Measurements from ENCODE around the gene CIB4.
A peak's percentile ranks its signal among the peaks of the same experiment; 100 is the strongest.

CIB4 gene

DNA sequence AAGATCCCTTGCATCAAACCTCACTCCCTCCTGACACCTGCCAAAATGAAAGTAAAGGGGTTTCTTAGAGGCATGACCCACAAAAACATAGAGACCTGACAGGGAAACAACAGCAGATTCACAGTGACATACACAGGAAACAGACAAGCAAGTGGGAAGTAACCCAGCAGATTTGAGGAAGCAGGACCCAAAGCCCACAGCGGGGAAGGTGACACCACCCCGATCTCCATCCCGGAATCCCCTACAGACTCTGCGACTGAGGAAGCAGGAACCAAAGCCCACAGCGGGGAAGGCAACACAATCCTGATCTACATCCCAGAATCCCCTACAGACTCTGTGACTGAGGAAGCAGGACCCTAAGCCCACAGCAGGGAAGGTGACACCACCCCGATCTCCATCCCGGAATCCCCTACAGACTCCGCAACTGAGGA is 21.6 kb downstream of the CIB4 start:
- no peak for DNase-seq

DNA sequence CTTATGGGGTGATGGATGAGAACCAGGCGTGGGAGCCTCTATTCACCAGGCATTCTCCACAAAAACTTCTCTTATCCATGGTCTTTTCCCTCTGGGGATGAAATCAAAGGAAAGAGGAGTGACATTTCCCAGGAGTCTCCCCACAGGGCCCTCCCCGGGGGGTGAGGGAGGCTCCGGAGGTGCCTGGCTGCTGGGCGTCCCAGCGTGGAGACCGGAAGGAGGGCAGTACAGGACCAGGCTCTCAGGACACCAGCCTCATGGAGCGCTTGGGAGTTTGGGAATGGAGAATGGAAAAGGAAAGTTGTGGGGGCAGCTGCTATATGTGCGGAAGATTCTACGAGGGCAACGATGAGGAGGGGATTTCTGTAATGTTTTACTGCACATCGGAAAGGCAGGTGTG is 22.1 kb downstream of the CIB4 start:
- no peak for DNase-seq

DNA sequence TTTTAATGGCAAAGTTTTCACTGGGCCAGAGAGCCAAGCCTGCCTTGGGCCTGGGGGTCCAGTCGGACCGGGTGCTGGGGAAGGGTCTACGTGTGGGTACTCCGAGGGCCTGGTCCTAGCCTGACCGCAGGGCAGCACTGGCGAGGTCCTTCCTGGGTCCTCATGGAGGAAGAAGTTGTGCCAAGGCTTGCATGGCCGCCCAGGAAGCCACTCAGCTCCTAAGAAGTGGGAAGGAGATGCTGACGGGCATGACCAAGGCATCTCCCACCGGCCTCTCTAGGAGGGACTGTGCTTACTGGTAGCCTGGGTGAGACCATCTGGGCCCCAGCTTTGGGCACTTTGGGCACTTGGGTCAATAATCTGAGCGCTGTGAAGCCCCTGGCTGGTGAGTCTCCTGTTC is 22.6 kb downstream of the CIB4 start:
- no peak for DNase-seq

DNA sequence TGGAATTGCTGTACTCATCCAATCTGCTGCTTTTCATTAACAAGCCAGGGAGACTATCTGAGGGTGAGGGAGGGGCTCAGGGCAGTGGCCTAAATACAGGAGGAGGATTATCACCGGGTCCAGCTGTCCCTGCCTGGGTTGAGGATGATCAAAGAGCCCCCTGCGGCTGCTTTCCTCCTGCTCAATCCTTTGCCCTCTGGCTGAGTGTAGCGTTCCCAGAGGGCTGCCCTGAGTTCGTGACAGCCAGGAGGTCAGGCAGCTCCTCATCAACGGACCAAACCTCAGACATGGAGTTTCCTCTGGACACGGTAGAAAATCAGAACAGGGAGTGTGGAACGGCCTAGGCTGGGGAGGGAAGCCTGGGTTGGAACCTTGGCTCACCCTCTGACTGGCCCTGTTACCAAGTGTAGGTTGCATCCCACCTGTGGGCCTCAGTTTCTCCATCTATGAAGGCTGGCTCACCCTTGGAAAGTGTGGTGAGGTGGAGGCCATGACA is 23.5 kb downstream of the CIB4 start:
- no peak for DNase-seq

DNA sequence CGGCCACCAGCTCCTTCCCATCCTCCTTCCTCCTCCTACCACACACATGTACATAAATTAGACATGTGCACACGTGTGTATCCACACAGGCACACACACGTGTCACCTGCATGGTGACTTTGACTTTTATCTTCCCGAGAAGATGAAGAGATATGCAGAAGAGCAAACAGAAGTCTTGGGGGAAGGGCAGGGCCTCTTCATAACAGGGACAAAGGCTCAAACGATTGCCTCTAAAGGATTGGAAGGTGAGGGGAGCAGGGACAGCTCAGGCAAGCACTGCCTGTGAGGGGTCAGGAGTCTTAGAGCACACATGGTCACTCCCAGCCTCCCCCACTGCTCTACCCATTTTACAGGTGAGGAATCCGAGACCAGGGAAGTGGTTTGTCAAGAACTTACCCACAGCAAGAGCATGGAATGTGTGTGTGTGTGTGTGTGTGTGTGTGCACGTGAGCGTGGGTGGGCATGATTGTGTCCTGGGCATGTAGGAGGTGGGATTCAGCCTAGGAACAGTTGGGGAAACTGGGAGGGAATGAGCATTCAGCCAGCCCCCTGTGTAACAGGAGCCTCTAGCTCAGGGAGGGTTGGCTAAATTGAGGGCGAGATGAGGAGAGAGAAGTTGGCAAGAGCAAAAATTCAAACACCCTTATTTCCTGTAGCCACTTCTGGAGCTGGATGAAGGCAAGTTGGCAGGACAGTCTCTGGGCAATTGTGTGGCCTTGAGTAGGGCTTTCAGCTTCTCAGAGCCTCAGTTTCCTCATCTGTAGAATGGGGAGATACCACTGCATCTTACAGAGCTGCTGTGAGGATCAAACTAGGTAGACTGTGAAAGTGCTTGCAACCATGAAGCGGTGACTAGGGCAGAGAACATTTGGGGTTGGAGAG is 24.2 kb downstream of the CIB4 start:
- DNase-seq, result no peak

DNA sequence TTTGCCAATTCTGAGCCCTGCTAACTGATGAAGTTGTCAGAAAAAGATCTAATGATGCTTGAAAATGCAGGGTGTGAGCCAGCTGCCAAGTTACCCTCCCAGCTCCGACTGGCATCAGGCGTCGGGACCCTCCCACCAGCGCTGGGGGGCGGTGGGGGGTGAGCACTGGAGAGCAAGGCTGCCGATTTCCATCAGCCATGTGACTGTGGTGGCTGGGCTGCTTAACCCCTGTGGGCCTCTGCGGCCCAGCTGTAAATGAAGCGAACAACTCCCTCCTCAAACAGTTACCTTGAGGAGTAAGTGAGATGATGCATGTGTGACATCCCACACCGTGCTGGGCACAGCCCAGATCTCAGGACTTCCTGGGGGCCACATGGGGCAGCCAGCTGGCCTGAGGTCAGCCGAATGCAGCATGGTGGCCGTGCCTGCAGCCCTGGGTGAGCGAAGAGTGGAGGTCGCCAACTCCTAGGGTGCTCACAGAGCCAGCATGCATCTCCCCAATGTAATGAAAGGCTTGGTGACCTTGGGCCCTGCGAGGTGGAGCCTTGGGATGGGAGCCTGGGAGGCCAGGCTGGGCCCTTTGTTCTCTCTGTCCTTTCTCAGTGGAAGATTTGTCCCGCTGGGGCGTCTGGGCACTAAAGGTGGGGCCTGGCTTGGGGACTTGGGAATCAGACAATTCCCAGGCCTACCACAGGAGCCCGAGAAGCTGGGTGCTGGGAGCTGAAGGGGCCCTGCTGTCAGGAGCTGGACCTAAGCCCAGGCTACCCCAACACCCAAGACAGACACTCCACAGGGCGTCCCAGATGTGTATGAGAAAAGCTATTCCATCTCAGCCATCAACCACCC is 25.1 kb downstream of the CIB4 start:
- DNase-seq, result no peak

DNA sequence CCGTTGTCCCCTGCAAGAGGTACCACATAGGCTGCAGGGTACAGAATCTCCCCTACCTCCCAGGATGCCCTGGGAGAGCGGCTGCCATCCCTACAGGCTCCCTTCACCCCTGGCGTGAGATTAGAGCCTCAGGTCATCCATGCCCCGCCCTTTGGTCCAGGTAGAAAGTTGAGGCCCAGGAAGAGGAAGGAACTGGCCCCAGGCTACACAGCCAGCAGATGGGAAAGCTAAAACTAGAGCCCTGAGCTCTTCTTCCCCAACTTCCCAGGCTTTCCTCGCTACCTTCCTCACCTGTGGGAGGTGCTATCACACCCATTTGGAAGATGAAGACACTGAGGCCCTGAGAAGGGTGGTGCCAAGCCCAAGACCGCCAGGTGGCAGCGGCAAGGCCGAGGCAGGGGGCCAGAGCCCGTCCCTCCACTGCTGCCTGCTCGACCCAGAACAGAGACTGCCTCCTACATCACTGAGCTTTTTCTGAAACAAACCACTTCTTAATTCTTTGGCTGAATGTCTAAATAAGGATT is 25.8 kb downstream of the CIB4 start:
- DNase-seq, result no peak

DNA sequence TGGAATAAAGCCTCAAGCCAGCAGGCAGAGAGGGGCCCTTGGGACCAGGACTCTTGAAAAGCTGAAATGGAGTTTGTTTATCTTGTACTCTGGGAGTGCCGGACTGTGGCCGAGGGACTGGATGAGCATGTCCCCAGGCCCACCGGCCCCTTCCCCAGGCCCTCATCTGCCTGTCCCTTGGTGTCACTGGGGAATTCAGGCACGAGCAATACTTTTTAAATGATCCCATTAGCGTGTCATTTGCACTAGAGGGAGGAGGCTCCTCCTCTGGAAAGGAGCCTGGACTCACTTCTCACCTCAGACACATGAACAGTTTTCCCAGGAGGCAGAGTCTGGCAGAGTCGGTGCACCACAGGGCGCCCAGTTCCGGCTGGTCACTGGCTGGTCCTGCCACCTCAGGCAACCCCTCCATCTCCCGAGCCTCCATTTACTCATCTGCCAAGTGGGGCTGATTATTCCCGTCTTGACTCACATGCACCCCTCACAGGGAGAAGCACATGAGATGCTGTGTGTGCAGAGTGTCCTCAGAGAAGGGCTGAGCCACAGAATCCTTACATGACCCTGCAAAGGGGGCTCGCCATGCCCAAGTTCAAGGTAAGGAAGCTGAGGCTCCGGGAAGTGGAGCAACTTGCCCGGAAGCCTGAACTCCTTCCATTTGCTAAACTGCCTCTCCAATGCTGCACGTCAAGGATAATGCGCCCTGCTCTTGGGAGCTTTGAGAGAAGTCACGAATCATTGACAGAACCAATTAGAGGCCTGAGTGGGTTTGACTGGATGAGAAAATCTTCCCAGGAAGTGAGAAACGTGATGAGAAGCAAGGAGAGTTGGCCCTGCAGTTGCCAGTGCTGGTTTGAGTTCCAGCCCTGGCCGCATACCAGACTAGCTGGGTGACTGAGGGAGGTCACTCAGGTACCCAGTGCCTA is 26.7 kb downstream of the CIB4 start:
- DNase-seq, result no peak

DNA sequence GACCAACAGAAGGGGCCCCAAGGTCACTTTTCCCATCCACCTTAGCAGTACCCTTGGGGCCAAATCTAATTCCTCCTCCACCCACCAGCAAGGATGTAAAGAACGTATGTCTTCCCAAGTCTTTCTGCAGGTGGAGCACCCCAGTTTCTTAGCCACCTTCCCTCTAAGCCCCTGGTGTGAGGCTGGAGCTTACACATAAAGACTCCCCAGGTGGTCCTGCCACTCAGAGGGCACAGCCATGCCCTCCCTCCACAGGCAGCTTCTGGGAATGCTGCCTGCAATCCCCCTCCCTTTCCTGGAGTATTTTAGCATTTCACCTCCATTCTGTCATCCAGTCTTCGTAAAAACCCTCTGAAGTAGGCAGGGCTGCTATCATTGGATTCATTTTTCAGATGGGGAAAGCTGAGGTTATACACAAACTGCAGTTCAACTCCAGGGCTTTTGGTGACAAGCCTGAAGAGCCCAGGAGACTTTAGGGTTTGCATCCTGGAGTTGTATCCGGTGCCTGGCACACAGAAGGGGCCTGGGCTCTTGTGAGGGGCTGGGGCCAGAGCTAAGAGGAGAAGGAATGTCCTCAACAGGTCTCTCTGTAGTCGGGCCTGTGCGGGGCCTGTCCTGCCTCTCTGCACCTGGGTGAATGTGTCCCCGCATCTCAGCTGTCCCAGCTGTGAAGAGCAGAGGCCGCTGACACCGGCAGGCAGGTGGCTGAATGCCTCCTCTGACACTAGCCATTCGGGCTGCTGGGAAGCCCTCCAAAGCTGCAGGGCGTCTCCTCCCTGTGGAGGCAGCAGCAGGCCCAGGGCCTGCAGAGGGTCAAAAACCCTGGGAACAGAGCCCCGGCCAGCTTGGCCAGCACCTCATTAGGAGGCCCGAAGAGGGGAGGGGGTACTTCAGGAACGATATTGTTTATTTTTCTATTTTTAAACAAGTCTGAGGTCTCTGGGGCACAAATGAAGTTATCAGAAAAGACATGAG is 27.6 kb downstream of the CIB4 start:
- DNase-seq, result peak; percentile 61

DNA sequence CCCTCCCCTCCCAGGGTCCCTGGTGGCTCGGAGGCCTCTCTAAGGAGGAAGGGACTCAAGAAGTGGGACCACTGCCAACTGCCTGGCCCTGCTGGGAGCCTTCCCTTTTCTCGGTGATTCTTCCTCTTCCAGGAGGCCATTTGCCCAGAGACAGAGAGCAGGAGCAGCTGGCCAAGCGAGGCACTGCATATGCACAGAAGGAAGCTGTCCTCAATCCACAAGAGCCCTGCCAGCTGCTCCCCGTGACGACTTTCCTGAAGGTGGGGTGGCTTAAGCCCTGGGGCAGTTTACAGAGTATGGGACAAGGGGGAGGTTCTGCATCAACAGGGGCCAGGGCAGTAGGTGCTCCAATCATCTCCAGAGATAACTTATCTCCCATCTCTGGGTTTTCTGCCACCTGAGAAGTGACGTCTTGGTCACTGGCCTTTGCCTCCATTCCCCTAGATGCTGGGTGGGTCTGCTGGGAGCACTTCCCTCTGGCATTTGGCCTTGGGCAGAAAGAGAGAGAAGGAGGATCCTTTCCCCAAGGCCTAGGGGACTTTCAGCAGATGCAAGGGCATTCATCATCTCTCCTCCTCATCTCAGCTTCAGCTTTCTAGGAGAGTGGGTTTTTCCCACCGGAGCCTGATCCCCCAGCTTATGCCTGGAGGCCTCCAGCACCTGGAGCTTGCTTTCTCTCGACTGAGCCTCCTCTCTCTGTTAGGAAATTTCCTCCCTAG is 28.5 kb downstream of the CIB4 start:
- DNase-seq, result peak; percentile 12

DNA sequence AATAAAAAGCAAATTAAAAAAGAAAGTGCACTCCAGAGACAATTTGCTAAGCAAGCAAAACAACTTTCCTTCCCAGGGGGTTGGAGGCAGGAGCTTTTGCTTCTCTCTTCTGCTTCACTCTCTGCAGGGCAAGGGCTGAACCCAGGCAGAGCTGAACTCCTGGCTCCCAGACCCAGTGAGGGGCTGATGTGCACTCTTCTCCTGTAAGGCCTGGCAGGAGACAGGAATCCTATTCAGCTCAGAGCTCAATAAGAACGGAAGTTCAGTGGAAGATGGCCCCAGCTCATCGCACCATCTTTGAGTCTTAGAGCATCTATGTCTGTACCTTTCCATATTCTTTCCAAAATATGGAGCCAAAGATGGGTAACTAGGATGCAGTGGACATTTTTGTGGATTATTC is 29.1 kb downstream of the CIB4 start:
- DNase-seq, result no peak

DNA sequence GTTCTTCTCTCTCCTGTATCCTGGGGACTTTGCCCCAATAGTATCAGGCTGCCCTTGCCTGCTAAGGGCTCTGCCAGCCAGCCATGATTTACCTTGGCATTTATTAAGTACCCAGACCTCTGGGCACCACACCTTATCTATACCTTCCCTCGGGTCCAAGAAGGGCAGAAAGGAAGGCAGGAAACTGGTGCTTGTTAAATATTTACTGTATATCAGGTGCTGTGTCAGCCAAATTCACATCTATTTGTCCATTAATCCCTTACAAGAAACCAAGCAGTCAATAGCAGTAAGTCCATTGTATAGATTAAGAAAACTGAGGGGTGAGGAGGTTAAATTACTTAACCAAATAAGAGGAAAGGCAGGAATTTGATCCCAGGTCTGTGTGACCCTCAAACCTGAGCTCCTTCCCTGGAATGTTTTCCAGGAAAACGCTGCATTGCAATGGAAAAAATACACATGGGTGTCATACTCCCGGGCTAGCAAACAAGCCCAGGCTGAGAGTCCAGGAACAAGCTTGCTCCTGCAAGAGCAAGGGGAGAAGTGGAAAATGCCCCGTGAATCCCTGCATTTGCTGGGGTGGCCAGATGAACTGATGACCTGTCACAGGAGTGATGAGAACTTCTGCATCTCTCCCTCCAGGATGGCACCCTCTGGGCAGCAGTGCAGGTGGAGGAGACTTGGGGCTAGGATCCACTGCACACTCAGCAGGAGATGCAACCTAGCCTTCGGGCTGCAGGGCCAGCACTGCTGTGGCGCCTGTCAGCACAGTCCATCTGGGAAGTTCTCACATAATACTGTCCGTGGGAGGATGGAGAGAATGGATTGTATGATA is 30.4 kb downstream of the CIB4 start:
- no peak for DNase-seq

DNA sequence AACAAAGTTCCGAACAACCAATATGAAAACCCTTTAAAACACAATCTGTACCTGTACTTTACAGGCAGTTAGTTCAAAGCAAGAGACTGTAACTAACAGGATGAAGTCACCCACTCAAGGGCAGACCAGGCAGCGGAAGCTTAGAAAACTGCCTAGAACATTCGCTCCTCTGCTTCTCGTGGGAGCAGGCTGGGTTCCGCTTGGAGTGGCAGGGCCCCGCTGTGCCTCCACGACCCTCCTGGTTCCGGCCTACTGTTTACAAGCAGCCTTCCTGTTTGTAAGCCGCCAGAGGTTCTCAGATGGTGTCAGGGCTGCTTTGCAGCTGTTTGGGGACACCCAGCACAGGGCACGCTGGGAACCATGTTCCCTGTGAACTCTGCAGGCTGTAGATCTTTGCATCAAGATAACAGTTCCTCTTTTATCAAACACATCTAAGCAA is 31.3 kb downstream of the CIB4 start:
- no peak for DNase-seq

DNA sequence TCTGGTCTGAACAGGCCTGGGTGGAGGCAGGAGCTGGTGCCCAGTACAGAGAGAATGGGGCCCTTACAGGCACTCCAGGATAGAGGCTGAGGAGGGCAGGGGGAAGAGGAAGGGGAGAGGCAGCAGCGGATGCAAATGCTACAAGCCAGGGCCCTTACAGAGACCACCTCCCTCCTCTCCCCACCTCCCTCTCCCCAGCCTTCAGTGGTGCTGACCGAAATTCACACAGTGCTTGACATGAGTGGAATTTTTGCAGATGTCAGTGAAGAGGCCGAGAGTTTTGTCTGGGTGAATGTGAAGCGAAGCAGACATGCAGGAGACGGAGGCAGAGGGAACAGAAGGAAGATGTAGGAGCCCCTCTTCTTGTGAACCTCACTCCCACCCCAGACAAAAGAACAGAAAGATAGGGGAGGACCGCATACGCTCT is 31.9 kb downstream of the CIB4 start:
- DNase-seq, result no peak

DNA sequence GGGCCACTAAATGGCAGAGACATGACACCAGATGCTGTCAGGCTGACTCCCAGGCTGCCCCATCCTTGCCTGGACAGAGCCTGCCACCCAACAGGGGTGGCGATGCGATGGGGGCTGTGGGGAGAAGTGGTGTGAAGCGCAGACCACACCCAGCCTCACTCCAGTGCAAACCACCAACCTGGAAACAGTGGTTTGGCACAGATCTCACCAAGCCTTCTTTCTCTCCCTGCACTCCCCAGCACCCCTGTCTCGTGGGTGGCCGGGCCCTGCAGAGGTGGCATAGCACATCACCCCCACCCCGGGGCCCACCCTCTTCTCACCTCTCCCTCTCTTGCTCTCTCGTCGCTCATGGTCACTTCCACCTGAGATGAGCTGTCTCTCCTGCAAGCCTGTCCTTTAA is 32.6 kb downstream of the CIB4 start:
- DNase-seq, result no peak

DNA sequence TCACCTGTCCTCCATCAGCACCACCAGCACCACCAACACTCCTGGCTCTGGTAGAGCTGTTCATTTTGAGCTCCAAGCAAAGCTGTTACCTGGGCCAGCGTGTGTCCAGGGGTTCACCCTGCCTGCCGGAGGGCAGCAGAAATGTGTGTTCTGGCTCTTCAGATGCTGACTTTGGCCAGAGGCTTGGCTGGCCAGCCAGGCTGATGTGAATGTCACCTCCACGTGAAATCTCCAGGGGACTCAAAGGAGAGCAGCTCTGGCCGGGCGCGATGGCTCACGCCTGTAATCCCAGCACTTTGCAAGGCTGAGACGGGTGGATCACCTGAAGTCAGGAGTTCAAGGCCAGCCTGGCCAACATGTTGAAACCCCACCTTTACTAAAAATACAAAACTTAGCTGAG is 33.5 kb downstream of the CIB4 start:
- no peak for DNase-seq

DNA sequence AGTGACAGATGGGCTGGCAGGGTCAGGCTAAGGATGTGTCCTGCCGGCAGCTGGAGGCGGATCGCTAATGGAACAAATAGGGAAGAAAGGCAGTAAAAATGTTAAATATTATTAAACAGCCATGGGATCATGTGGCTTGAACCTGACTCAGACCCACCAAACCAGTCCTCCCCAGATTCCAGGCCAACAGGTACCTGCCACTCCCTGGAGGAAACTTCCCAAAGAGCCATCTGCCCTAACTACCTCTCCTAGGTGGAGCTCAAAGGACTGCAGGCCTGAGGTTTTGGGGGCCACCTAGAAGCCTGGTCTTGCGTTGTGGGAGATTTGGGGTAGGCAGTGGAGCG is 34.3 kb downstream of the CIB4 start:
- DNase-seq, result no peak

DNA sequence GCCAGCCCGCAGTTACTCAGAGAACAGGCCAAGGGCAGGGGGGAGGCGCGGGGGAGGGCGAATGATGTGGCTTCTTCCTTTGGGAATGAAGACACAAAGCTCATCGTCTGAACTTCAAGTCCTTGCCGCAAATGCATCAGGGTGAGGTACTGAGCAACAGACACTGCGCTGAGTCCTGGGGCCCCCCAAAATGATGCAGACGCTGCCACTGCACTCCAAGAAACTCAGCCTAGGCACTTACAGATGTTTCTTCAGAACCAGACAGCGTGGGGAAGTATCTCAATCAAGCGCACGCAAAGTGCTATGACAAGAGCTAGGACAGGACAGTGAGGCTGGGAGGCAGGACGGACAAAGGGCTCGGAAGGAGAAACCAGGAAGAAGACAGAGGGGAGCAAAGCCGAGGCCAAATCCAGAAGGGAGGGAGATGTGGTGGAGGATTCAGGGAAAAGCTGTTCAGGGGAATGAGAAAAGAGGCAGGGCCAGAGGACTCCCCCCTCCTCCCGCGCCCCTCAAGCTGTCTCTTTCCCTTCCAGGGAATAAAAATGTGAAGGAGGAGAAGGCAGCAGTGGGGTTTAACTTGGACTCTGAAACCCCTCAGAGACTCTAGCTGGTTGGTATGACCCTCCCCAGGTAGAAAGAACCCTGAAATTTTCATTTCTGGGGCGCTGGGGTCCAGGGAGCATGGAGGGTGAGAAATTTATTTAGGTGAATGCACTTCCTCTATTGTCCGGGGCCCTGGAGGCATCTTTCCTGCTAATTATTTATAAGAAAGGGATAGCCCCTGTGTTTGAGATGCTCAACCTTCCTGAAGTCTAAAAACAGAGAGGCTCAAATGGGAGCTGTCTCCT is 34.9 kb downstream of the CIB4 start:
- no peak for DNase-seq
